Activated CD4-positive, alpha-beta T cell treated with anti-CD3 and anti-CD28 coated beads for 48 hours (primary cell): Measurements from ENCODE around the gene PXDC1.
A peak's percentile ranks its signal among the peaks of the same experiment; 100 is the strongest.

Source experiments
- DNase-seq: peaks from one replicate; pipeline ENCODE4 v3.0.0-alpha.2; 2020

The PXDC1 gene, protein sequence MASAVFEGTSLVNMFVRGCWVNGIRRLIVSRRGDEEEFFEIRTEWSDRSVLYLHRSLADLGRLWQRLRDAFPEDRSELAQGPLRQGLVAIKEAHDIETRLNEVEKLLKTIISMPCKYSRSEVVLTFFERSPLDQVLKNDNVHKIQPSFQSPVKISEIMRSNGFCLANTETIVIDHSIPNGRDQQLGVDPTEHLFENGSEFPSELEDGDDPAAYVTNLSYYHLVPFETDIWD

DNA sequence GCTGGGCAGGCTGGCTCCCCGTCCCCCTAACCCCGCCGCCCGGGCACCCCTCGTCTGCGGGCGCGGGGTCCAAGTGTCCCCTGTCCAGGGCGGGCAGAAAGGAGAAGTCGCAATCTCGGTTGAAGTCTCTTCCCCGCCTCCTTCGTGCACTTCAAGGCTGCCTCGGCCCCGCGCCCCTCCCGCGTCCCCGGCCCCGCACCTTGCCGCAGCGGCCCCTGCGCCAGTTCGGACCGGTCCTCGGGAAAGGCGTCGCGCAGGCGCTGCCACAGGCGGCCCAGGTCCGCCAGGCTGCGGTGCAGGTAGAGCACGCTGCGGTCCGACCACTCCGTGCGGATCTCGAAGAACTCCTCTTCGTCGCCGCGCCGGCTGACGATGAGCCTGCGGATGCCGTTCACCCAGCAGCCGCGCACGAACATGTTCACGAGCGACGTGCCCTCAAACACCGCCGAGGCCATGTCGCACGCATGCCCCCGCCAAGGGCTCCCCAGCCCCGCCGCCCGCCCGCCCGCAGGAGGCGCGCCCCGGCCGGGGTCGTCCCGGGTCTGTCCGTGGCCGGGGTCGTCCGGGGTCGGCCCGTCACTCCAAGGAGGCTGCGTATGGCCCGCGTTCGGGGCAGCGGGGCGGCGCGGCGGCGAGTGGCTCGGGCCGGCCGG lies at the start of gene PXDC1:
TSS of gene PXDC1 (minus strand) at position 637 of the 653 bp plus-strand sequence. CDS start at position 455, 182 bp downstream.
- DNase-seq = peak; percentile 38

DNA sequence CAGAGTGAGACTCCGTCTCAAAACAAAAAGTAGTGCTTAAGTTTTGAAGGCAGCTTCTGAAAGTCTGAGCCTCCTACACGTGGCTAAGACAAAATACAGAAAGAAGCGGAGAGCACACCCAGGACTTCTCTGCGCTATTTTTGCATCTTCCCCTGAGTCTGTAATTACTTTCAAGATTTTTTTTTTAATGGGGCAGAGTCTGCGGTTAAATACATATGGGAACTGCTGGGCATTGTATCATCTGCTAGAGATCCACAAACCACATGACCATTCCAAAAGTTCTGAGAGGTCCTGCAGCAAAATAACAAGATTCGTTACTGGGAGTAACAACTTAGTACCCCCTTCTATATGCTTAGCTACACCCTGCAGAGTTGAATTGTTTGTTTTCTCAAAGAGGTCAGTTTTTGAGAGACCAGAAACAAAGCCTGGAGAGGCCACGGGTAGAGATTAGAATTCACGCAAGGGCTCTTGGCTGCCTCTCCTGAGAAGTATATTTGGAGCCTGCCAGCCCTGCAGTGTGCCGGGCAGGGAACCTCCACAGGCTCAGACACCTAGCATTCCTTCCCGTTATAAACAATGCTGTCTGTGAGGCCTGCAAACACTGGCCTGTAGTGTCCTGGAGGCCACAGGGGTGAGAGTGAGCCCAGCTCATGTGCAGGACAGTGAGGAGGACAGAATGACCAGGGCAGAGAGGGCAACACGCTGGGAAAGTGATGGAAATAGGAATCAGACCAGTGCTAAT lies 49.5 kb upstream of the PXDC1 start:
- DNase-seq = no peak

DNA sequence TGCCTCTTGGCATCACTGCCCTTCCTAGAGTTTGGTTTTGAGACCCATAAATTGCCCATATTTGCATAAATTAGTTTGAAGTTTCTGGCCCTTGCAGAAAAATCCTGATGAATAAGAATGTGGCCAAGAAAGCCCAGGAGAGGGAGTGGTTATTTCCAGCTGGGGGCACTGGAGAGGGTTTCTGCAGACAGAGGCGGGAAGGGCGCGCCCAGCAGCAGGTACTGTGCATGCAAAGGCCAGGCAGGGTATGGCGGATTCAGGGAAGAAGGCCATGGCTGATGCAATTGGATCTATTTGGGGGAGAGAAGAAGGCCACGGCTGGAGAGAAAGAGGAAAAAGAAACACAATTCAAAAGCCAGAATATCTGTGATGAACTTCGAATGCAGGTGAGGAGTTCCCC lies 48.2 kb upstream of the PXDC1 start:
- no peak for DNase-seq

DNA sequence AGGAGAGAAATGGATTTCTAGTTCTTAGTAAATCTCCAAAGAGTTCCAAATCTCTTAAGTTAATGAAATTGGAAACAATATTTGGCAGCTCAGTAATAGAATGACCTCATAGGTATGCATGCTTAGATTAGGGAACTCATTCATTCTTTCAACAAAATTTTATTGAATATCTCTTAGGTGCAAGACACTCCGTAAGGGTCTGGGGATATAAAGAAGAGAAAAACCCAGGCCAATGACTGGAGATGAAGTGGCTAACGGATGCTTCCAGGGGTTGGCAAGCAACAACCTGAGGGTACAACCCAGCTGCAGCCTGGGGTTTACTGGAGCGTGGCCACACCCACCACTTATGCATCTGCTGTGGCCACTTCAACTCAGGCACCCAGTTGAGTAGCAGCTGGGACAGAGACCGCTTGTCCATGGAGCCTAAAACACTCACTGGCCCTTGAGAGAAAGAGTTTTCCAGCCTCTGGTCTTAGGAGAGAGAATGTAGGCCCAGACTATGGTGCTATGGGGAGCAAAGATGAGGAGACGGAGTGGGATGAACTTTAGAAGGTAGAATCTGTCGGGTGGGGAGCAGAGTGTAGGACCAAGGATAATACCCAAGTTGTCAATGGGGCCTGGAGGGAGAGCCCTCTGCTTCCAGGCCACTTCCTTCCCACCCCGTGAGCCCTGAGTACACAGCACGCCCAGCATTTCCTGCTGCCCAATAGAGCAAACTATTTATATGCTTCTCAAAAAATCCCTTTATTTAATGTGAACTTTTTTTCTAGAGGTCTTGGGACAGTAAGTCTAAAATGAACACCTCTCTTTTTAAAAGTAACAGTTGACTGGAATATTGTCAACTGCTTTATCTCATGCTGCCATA lies 46.8 kb upstream of the PXDC1 start:
- DNase-seq = no peak

DNA sequence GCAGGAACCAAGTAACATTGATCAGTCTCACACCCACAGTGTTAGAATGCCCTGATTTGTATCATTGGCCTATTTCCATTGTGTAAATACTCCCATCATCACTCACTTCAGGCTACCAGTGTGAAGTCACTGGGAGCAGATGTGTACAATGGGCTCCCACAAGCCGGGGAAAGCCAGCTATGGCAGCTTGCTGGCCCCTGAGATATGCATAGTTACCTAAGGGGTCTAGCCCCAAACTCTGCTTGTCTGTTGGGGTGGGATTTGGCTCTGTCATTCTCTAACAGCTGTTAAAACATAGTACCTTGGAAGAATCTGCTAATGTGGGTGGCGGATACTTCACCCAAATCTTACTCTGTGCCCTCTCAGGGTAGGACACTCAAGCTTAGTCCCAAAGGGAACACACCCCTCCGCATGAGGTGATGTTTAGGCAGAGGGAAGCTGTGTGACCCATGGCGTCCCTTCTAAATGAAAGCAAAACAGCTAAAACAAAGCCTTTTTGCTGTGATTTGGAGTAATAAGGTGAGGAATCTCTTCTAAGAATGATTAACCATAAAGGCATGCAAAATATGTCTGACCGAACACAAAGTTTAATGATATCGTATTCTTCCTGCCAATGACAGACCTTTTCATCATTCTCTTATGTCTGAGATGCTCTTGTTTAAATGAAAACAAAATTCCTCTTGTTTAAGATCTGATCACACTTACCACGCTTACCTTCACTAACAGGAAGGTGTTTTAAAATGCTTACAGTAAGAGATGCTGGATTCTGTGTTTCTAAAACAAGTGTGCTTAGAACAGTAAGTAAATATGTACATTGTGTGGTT lies 45.9 kb upstream of the PXDC1 start:
- no peak for DNase-seq

DNA sequence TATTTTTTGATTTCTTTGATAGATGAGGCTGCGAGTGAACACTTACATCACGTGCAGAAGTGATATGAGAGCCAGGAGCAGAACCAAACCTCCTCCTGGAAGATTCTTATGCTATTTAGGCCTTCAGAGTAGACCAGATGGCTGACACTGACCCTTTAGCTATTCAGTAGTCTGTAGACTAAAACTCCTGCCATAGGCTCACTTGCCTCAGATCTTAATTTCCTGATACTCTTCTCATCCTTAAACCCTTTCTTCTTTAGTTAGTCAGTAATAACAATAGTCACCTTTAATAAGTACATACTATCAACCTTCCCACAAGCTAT lies 45.2 kb upstream of the PXDC1 start:
- DNase-seq = no peak

DNA sequence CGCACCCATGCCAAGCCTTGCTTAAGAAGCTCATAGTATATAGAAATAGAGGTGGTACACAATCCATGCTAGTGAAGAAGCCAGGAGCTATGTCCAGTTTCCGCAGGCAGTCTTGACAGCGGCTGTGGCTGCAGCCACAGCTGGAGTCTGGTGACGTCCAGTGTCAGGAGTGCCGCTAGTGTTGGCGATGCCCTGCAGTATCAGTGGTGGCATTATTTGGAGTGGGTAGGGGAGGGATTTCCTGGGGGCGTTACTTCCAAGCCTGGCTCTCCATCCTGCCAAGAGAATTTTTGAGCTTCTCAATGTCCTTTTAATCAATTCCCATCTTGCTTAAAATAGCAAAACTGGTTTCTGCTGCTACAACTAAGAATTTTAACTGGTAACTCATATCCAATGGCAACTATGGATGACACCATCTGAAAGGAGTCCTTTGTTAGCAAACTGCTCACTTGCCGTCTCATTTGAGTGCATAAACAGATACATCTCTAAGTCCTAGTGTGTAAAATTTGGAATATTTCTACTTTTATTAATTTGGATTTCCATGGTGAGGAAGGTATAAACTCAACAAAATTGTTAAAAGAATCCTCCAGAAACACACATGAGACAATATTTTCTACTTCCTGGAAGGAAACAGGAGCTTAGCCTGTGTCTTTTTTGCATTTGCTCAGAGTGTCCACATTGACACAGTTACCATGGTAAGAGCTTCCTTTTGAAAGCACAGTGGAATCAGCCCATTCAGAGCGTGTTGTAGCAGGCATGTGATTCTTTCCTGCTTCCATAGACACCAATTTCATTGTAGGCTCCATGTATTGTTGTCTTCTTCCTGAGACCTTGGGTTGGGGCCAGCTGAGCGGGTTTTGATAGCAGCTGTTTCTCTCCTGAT lies 44.6 kb upstream of the PXDC1 start:
- no peak for DNase-seq

DNA sequence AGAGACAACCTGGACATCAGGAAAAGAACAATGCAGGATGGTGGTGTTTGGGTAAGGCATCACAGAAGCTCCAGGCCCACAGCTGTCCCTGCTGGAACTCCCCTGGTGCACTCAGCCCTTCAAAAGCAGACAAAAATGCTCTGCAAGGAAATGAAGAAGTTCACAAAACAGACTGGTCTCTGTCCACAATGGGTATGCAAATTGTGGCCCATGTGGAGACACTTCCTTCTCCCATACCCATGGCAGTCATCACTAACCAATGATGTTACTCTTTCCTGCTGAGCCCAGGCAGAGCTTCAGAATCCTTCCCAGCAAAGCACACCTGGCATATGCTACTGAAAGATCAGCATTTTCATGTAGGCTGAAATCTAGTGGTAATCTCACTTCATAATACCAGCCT lies 42.6 kb upstream of the PXDC1 start:
- DNase-seq = no peak

DNA sequence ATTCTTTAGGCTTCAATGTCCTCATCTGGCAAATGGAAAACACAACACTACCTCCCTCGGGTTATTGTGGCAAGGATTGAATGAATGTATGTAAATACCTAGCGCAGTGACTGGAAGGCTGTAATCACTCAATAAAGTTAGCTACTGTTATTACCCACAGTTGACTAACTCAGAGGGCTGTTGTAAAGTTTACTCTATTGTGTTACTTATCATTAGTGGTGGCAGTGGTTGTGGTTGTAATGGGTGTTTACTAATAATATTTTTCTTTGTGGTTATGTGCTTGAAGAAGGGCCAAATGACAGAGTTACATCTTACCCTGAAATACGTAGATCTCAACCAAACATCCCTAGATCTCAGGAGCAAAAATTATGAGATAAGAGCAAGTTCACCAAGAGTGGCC lies 42.0 kb upstream of the PXDC1 start:
- no peak for DNase-seq

DNA sequence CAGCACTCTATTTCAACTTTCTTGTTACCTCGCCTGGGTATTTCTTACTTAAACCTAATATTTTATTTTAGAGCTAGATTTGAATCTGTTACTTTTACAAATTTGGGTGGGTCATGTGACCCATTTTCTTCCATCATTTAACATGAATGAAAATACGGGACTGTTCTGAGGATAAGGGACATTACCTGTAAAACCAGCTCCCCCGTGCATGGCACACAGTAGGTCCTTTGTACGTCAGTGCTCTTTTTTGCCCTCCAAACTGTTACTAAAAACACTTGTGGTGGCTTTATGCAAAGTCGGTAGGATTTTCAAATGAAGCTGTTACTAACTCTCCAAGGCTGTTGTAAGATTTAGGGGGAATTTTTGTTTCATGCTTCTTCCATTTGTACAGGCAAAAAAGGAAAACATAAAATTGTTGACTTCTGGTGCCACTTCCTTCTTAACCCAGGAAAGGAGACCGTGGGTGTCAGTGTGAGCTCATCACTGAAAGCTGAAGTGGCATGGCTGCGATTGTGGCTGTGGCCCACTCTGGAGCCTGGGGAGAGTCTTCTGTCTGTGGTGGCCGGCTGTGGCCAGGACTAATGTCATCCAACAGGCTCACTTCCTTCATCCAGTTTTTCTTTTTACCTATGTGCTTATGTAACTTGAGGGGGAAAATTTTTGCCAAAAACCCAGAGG lies 40.2 kb upstream of the PXDC1 start:
- no peak for DNase-seq

DNA sequence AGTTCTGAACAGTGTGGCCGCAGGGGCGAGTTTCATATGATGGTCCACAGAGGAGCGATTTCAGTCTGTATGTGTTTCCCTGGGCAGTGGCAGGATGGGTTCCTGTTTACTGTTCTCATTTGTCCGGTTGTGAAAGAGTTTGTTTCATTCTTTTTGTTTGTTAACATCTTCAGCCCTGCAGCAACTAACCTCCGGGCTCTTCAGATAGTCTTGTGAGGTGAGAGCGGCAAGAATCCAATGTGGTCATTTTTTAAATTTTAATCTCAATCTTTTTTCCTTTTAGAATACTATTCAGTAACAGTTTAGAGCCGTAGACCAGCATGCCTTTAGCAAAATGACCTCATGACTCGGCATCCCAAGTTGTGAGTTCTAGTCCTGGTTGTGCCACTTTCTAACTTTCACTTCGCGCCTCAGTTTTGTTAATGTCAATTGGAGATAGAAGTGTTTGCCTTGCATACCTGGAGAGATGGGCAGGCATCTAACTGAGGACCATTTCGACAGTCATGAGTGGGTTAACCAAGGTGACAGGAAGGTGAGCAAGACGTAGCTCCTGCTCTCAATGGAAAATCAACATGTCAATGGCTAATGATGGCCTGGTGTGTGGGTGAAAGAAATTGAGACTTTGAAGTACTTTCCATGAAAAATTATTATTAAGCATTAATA lies 38.5 kb upstream of the PXDC1 start:
- no peak for DNase-seq

DNA sequence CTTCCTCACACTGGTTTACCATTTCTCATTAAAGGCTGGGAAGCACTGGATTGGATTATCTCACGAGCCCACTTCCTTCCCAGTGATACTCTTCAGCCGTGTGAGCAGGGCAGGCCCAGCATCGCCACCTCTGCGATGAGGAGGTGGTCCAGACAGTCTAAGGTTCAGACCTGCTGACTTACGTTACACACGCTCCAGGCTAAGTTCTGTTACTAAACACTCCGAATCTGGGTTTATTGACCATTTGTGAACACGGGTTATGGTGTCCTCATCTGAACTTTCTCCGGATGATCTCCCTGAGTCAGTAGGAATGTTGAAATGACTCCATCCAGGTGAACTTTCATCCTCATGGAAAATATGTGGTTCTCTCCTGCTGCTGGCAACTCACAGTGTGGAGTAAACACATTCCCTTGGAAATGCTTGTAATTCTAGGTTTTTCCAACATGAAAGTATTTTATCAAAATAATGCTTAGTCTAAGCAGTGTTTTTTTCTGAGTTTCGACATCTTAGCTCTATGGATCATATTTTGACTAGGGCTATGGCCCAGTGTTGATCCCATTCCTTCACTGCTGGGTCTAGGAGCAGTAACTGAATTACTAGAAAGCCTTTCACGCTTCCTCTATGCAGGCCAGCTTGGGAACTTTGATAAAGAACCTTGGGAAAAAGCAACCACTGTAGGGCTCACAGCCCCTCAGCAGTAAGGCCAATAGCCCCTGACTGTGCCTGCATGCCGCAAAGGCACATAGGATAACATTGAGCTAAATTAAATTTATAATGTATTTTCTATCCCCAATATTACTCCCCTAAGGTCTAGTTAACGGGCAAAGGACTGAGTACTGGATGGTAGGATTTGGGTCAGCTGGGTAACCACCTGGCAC lies 37.7 kb upstream of the PXDC1 start:
- DNase-seq = no peak

DNA sequence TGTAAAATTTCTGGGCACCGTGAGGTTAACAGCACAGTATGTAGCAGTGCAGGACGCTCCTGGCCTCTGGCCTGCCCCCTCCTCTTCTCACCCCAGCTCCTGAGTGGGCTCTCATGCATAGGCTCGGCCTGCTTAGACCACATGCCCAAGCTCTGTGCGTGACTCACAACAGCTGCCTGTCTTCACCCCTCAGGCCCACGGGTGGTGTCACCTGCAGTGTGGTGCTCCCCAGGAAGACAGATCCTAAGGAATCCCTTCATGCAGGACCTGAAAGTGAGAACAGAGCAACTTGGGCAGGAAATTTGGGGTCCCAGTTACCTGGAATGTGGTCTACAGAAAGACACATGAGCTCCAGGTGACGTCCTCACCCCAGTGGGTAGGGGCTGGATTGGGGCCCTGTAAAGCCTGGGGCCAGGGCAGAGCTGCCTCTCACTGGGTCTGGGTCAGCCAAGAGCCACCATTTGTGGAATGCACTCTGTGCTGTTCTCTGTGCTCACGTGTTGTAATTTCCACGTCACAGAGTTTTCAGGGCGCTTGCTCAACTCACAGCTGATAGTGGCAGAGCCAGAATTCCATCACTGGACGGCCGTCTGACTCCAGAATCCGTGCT lies 37.0 kb upstream of the PXDC1 start:
- no peak for DNase-seq

DNA sequence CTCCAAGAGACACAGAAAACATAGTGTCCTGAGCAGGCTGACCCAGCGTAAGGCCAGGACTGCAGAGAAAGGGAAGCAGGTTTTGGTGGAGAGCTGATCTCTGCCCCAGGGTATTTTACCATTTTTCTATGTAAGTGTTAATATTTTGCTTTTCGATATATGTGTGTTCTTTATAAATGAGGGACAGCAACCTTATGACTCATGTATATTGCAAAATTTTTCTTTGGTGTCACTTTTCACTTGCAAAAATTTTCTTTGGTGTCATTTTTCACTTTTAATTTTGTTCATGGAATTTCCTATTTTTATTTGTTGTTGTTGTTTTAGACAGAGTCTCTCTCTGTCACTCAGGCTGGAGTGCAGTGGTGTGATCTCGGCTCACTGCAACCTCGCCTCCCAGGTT lies 34.6 kb upstream of the PXDC1 start:
- DNase-seq = no peak

DNA sequence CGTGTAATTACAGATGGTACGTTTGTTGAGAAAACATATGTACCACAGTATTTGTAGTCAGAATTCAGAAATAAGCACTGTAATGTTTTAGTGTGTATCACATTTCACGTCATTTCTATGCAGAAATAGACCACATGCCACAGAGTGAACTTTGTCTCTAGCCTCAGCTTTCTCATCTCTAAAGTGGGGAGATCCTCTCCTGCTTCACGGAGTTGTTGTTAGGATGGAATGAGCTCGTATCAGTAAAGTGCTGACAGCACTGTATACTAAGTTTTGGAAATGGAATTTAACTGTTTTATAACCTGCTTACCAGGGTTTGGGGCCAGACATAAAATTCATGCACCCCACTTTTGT lies 34.2 kb upstream of the PXDC1 start:
- DNase-seq = no peak

DNA sequence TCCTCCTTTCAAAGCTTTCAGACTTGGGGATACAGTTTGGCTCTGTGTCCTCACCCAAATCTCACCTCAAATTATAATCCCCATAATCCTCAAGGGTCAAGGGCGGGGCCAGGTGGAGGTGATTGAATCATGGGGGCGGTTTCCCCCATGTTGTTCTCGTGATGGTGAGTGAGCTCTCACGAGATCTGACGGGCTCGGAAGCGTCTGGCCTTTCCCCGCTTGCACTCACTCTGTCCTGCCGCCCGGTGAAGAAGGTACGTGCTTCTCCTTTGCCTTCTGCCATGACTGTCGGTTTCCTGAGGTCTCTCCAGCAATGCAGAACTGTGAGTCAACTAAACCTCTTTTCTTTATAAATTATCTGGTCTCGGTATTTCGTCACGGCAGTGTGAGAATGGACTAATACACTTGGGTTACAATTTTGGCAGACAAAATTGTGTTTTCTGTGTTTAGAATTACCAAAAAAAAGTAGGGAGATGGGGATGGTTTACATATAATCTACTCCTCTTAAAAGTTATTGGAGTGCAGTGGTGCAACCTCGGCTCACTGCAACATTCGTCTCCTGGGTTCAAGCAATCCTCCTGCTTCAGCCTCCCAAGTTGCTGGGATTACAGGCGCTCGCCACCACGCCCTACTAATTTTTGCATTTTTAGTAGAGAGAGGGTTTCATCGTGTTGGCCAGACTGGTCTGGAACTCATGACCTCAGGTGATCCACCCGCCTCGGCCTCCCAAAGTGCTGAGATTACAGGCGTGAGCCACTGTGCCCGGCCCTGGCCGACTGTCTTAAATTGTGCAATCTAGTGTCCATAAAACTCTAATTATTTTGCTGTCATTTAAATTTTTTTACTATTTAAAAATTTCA lies 33.6 kb upstream of the PXDC1 start:
- no peak for DNase-seq

DNA sequence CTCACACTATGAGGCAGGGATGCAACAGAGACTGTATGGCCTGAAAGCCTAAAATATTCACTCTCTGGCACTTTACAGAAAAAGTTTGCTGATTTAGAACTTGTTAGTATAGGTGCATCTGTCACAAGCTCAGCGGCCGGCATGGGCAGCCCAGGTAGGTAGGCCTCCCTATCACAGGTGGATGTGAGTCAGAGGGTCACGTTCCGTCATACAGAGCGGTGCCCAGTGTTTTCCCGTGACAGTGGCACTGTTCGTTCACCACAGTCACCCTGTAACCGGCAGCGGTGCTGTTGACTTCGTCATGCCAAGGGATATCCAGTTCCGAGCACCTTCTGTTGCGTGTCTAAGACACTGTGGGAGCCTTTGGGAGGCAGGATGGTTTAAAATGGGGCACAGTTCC lies 32.9 kb upstream of the PXDC1 start:
- DNase-seq = no peak
